ENCODE measurements around the gene MRFAP1. TPM values are rescaled to one million over a fixed set of nuclear protein-coding genes. Genes with fewer than 3 reads are reported as not detected.

MRFAP1 gene
- total RNA-seq, 1 experiment from 2014 or later, result 387 TPM

- peaks cover 14% of the 10 kb centered on the region for H3K4me1 Mint-ChIP-seq (ENCODE audit: insufficient read depth, unreplicated experiment)
These were observed 40.0 kb downstream of the MRFAP1 start for GRCh38 chr4:6680372-6681034.

GRCh38 chr4:6681191-6681590, 40.7 kb downstream of the MRFAP1 start:
- H3K9me3 Mint-ChIP-seq (ENCODE audit: unreplicated experiment), result no peaks in the 10 kb centered on the region
- H3K27ac Mint-ChIP-seq (ENCODE audit: low read depth, unreplicated experiment), result no peak overlapping the region
- POLR2A ChIA-PET, result interaction anchor here (0.7 kb wide), 1 partner anchor 25 kb away, joined by 3 read pairs; no protein-coding TSS in a partner anchor
- intact Hi-C loops (cut with micrococcal nuclease), result no loop called here
- H3K27me3 Mint-ChIP-seq (ENCODE audit: insufficient read depth, unreplicated experiment), result no peaks in the 10 kb centered on the region
- peaks cover 30% of the 10 kb centered on the region for H3K36me3 Mint-ChIP-seq (ENCODE audit: insufficient read depth, unreplicated experiment)
- CTCF ChIA-PET, result interaction anchor here (0.5 to 1.4 kb wide), 3 partner anchors 39 to 1305 kb away, joined by 3 to 4 read pairs (median 4); no protein-coding TSS in a partner anchor
- peaks cover 8% of the 10 kb centered on the region for H3K4me1 Mint-ChIP-seq (ENCODE audit: insufficient read depth, unreplicated experiment)
- no peak for DNase-seq (ENCODE audit: unreplicated experiment)
- no peak for TF ChIP-seq CTCF (IDR thresholded peaks at IDR 0.05; ENCODE audit: unreplicated experiment)
- no TSS peak for BruUV-seq (replicated peaks)
- no peak overlapping the region for H3K4me3 Mint-ChIP-seq (ENCODE audit: unreplicated experiment)

More at GRCh38 chr4:6680372-6681034, 40.0 kb downstream of the MRFAP1 start:
- DNase-seq (ENCODE audit: unreplicated experiment), result no peak
- no TSS peak for BruUV-seq (replicated peaks)
- Mint-ChIP-seq H3K9me3 (ENCODE audit: unreplicated experiment) (no peaks in the 10 kb centered on the region), H3K36me3 (ENCODE audit: insufficient read depth, unreplicated experiment) (peaks cover 37% of the 10 kb centered on the region), H3K4me3 (ENCODE audit: unreplicated experiment) (no peak overlapping the region), H3K27ac (ENCODE audit: low read depth, unreplicated experiment) (no peak overlapping the region), H3K27me3 (ENCODE audit: insufficient read depth, unreplicated experiment) (no peaks in the 10 kb centered on the region)
- TF ChIP-seq CTCF (IDR thresholded peaks at IDR 0.05; ENCODE audit: unreplicated experiment), result peak; percentile 7
- CTCF ChIA-PET, result interaction anchor here (0.6 to 1.4 kb wide), 2 partner anchors 38 to 1306 kb away, joined by 3 to 4 read pairs; no protein-coding TSS in a partner anchor
- intact Hi-C loops (cut with micrococcal nuclease), result no loop called here
- POLR2A ChIA-PET, result interaction anchor here (1.8 kb wide), 1 partner anchor 15 kb away, joined by 6 read pairs; no protein-coding TSS in a partner anchor

- H3K4me3 Mint-ChIP-seq (ENCODE audit: unreplicated experiment), result no peak overlapping the region
- intact Hi-C loops (cut with micrococcal nuclease), result no loop called here
- BruUV-seq (replicated peaks), result no TSS peak
These were observed 42.5 kb downstream of the MRFAP1 start for GRCh38 chr4:6682862-6683590.

More at GRCh38 chr4:6682862-6683590, 42.5 kb downstream of the MRFAP1 start:
- no peak for DNase-seq (ENCODE audit: unreplicated experiment)
- no peaks in the 10 kb centered on the region for H3K4me1 Mint-ChIP-seq (ENCODE audit: insufficient read depth, unreplicated experiment)
- POLR2A ChIA-PET, result interaction anchor here (1.7 to 3.1 kb wide), 2 partner anchors 9 to 13 kb away, joined by 8 to 18 read pairs; a partner anchor contains a TSS
- no peak overlapping the region for H3K27ac Mint-ChIP-seq (ENCODE audit: low read depth, unreplicated experiment)
- no peaks in the 10 kb centered on the region for H3K9me3 Mint-ChIP-seq (ENCODE audit: unreplicated experiment)
- CTCF ChIA-PET, result interaction anchor here (0.6 to 2.0 kb wide), 3 partner anchors 8 to 147 kb away, joined by 3 to 6 read pairs (median 6); no protein-coding TSS in a partner anchor
- peaks cover 11% of the 10 kb centered on the region for H3K36me3 Mint-ChIP-seq (ENCODE audit: insufficient read depth, unreplicated experiment)
- H3K27me3 Mint-ChIP-seq (ENCODE audit: insufficient read depth, unreplicated experiment), result no peaks in the 10 kb centered on the region
- TF ChIP-seq CTCF (IDR thresholded peaks at IDR 0.05; ENCODE audit: unreplicated experiment), result no peak
